ENCODE measurements around the gene SLC6A12. TPM values are rescaled to one million over a fixed set of nuclear protein-coding genes. Genes with fewer than 3 reads are reported as not detected.
"Not testable (repeated sequence)": the region's sequence is repeated elsewhere in the genome, so short reads cannot be mapped to it uniquely, and the experiment has no call there.

The SLC6A12 gene
- total RNA-seq, 1 donor from 2014 or later, result not detected

- not testable (repeated sequence) for H3K27ac ChIP-seq (ENCODE audit: low read depth, low read length); H3K9me3 ChIP-seq (ENCODE audit: control insufficient read depth in 3 of 3, low read length in 3 of 3); H3K36me3 ChIP-seq (ENCODE audit: control insufficient read depth in 3 of 3, insufficient read depth in 3 of 3, low read length in 3 of 3)
- Histone ChIP-seq H3K4me1 (ENCODE audit: control insufficient read depth in 3 of 3, insufficient read depth in 3 of 3, low read length in 3 of 3) (peaks cover 3 to 23% (median 20%) of the 10 kb centered on the region in 3 donors), H3K9ac (ENCODE audit: low read depth in 1 of 3, low read length in 3 of 3) (peak overlapping the region in 1 of 3 donors; percentile 79), H3K4me3 (ENCODE audit: low read length in 3 of 3) (peak overlapping the region in 2 of 3 donors; percentile 45 to 73), H3K27me3 (ENCODE audit: control insufficient read depth in 3 of 3, insufficient read depth in 3 of 3, low read length in 3 of 3) (peaks cover 4 to 21% (median 19%) of the 10 kb centered on the region in 3 donors)
Measured at GRCh38 chr12:187986-188909, 25.7 kb downstream of the SLC6A12 start.

- H3K4me3 ChIP-seq (ENCODE audit: low read length in 3 of 3), result no peak overlapping the region
- H3K4me1 ChIP-seq (ENCODE audit: control insufficient read depth in 3 of 3, insufficient read depth in 3 of 3, low read length in 3 of 3), result peaks cover 3 to 32% (median 30%) of the 10 kb centered on the region in 3 donors
- peaks cover 3 to 16% (median 11%) of the 10 kb centered on the region in 3 donors for H3K27me3 ChIP-seq (ENCODE audit: control insufficient read depth in 3 of 3, insufficient read depth in 3 of 3, low read length in 3 of 3)
- no peaks in the 10 kb centered on the region for H3K36me3 ChIP-seq (ENCODE audit: control insufficient read depth in 3 of 3, insufficient read depth in 3 of 3, low read length in 3 of 3)
- H3K9me3 ChIP-seq (ENCODE audit: control insufficient read depth in 3 of 3, low read length in 3 of 3), result no peaks in the 10 kb centered on the region
- H3K27ac ChIP-seq (ENCODE audit: low read depth, low read length), result no peak overlapping the region
- H3K9ac ChIP-seq (ENCODE audit: low read depth in 1 of 3, low read length in 3 of 3), result peak overlapping the region in 1 of 3 donors; percentile 40
Measured at GRCh38 chr12:186006-186625, 27.8 kb downstream of the SLC6A12 start.

GRCh38 chr12:185576-185955 is 28.4 kb downstream of the SLC6A12 start:
- no peaks in the 10 kb centered on the region for H3K9me3 ChIP-seq (ENCODE audit: control insufficient read depth in 3 of 3, low read length in 3 of 3)
- no peaks in the 10 kb centered on the region for H3K36me3 ChIP-seq (ENCODE audit: control insufficient read depth in 3 of 3, insufficient read depth in 3 of 3, low read length in 3 of 3)
- H3K9ac ChIP-seq (ENCODE audit: low read depth in 1 of 3, low read length in 3 of 3), result peak overlapping the region in 1 of 3 donors; percentile 40
- no peak overlapping the region for H3K4me3 ChIP-seq (ENCODE audit: low read length in 3 of 3)
- H3K27ac ChIP-seq (ENCODE audit: low read depth, low read length), result no peak overlapping the region
- H3K4me1 ChIP-seq (ENCODE audit: control insufficient read depth in 3 of 3, insufficient read depth in 3 of 3, low read length in 3 of 3), result peaks cover 3 to 33% (median 32%) of the 10 kb centered on the region in 3 donors
- peaks cover 0 to 10% (median 6%) of the 10 kb centered on the region in 3 donors for H3K27me3 ChIP-seq (ENCODE audit: control insufficient read depth in 3 of 3, insufficient read depth in 3 of 3, low read length in 3 of 3)

- no peaks in the 10 kb centered on the region for H3K36me3 ChIP-seq (ENCODE audit: control insufficient read depth in 3 of 3, insufficient read depth in 3 of 3, low read length in 3 of 3)
- peak overlapping the region in 1 of 3 donors; percentile 33 for H3K9ac ChIP-seq (ENCODE audit: low read depth in 1 of 3, low read length in 3 of 3)
- peaks cover 0 to 6% (median 2%) of the 10 kb centered on the region in 3 donors for H3K27me3 ChIP-seq (ENCODE audit: control insufficient read depth in 3 of 3, insufficient read depth in 3 of 3, low read length in 3 of 3)
- H3K9me3 ChIP-seq (ENCODE audit: control insufficient read depth in 3 of 3, low read length in 3 of 3), result no peaks in the 10 kb centered on the region
- peaks cover 3 to 37% (median 35%) of the 10 kb centered on the region in 3 donors for H3K4me1 ChIP-seq (ENCODE audit: control insufficient read depth in 3 of 3, insufficient read depth in 3 of 3, low read length in 3 of 3)
- H3K4me3 ChIP-seq (ENCODE audit: low read length in 3 of 3), result no peak overlapping the region
- no peak overlapping the region for H3K27ac ChIP-seq (ENCODE audit: low read depth, low read length)
Measured at GRCh38 chr12:184811-185575, 29.0 kb downstream of the SLC6A12 start.

- H3K4me3 ChIP-seq (ENCODE audit: low read length in 3 of 3), result no peak overlapping the region
- peaks cover 0 to 7% (median 0%) of the 10 kb centered on the region in 3 donors for H3K27me3 ChIP-seq (ENCODE audit: control insufficient read depth in 3 of 3, insufficient read depth in 3 of 3, low read length in 3 of 3)
- peaks cover 11 to 54% (median 48%) of the 10 kb centered on the region in 3 donors for H3K4me1 ChIP-seq (ENCODE audit: control insufficient read depth in 3 of 3, insufficient read depth in 3 of 3, low read length in 3 of 3)
- no peaks in the 10 kb centered on the region for H3K9me3 ChIP-seq (ENCODE audit: control insufficient read depth in 3 of 3, low read length in 3 of 3)
- no peak overlapping the region for H3K27ac ChIP-seq (ENCODE audit: low read depth, low read length)
- H3K9ac ChIP-seq (ENCODE audit: low read depth in 1 of 3, low read length in 3 of 3), result peak overlapping the region in 1 of 3 donors; percentile 57
- H3K36me3 ChIP-seq (ENCODE audit: control insufficient read depth in 3 of 3, insufficient read depth in 3 of 3, low read length in 3 of 3), result no peaks in the 10 kb centered on the region
Measured at GRCh38 chr12:182381-182892, 31.5 kb downstream of the SLC6A12 start.

- no peaks in the 10 kb centered on the region for H3K36me3 ChIP-seq (ENCODE audit: control insufficient read depth in 3 of 3, insufficient read depth in 3 of 3, low read length in 3 of 3)
- H3K4me3 ChIP-seq (ENCODE audit: low read length in 3 of 3), result peak overlapping the region in 1 of 3 donors; percentile 35
- H3K4me1 ChIP-seq (ENCODE audit: control insufficient read depth in 3 of 3, insufficient read depth in 3 of 3, low read length in 3 of 3), result peaks cover 13 to 59% (median 53%) of the 10 kb centered on the region in 3 donors
- H3K9ac ChIP-seq (ENCODE audit: low read depth in 1 of 3, low read length in 3 of 3), result peak overlapping the region in 1 of 3 donors; percentile 57
- H3K27ac ChIP-seq (ENCODE audit: low read depth, low read length), result no peak overlapping the region
- peaks cover 0 to 7% (median 0%) of the 10 kb centered on the region in 3 donors for H3K27me3 ChIP-seq (ENCODE audit: control insufficient read depth in 3 of 3, insufficient read depth in 3 of 3, low read length in 3 of 3)
- no peaks in the 10 kb centered on the region for H3K9me3 ChIP-seq (ENCODE audit: control insufficient read depth in 3 of 3, low read length in 3 of 3)
Measured at GRCh38 chr12:181921-182320, 32.0 kb downstream of the SLC6A12 start.

- Histone ChIP-seq H3K4me1 (ENCODE audit: control insufficient read depth in 3 of 3, insufficient read depth in 3 of 3, low read length in 3 of 3) (peaks cover 16 to 67% (median 59%) of the 10 kb centered on the region in 3 donors), H3K27ac (ENCODE audit: low read depth, low read length) (peak overlapping the region; percentile 48)
Measured at GRCh38 chr12:180445-180844, 33.5 kb downstream of the SLC6A12 start.

GRCh38 chr12:179885-180284 is 34.1 kb downstream of the SLC6A12 start:
- H3K9ac ChIP-seq (ENCODE audit: low read depth in 1 of 3, low read length in 3 of 3), result no peak overlapping the region
- H3K4me1 ChIP-seq (ENCODE audit: control insufficient read depth in 3 of 3, insufficient read depth in 3 of 3, low read length in 3 of 3), result peaks cover 19 to 67% (median 60%) of the 10 kb centered on the region in 3 donors
- H3K4me3 ChIP-seq (ENCODE audit: low read length in 3 of 3), result no peak overlapping the region
- no peaks in the 10 kb centered on the region for H3K36me3 ChIP-seq (ENCODE audit: control insufficient read depth in 3 of 3, insufficient read depth in 3 of 3, low read length in 3 of 3)
- no peaks in the 10 kb centered on the region for H3K9me3 ChIP-seq (ENCODE audit: control insufficient read depth in 3 of 3, low read length in 3 of 3)
- H3K27me3 ChIP-seq (ENCODE audit: control insufficient read depth in 3 of 3, insufficient read depth in 3 of 3, low read length in 3 of 3), result peaks cover 0 to 7% (median 0%) of the 10 kb centered on the region in 3 donors
- H3K27ac ChIP-seq (ENCODE audit: low read depth, low read length), result peak overlapping the region; percentile 48

More at GRCh38 chr12:180445-180844, 33.5 kb downstream of the SLC6A12 start:
- H3K27me3 ChIP-seq (ENCODE audit: control insufficient read depth in 3 of 3, insufficient read depth in 3 of 3, low read length in 3 of 3), result peaks cover 0 to 7% (median 0%) of the 10 kb centered on the region in 3 donors
- H3K4me3 ChIP-seq (ENCODE audit: low read length in 3 of 3), result peak overlapping the region in 1 of 3 donors; percentile 22
- no peaks in the 10 kb centered on the region for H3K36me3 ChIP-seq (ENCODE audit: control insufficient read depth in 3 of 3, insufficient read depth in 3 of 3, low read length in 3 of 3)
- H3K9ac ChIP-seq (ENCODE audit: low read depth in 1 of 3, low read length in 3 of 3), result peak overlapping the region in 1 of 3 donors; percentile 8
- no peaks in the 10 kb centered on the region for H3K9me3 ChIP-seq (ENCODE audit: control insufficient read depth in 3 of 3, low read length in 3 of 3)

GRCh38 chr12:179131-179884 is 34.6 kb downstream of the SLC6A12 start:
- Histone ChIP-seq H3K4me3 (ENCODE audit: low read length in 3 of 3) (peak overlapping the region in 1 of 3 donors; percentile 29), H3K9ac (ENCODE audit: low read depth in 1 of 3, low read length in 3 of 3) (peak overlapping the region in 1 of 3 donors; percentile 16), H3K9me3 (ENCODE audit: control insufficient read depth in 3 of 3, low read length in 3 of 3) (no peaks in the 10 kb centered on the region), H3K27me3 (ENCODE audit: control insufficient read depth in 3 of 3, insufficient read depth in 3 of 3, low read length in 3 of 3) (peaks cover under 1 to 7% (median under 1%) of the 10 kb centered on the region in 3 donors), H3K27ac (ENCODE audit: low read depth, low read length) (peak overlapping the region; percentile 48), H3K4me1 (ENCODE audit: control insufficient read depth in 3 of 3, insufficient read depth in 3 of 3, low read length in 3 of 3) (peaks cover 20 to 67% (median 63%) of the 10 kb centered on the region in 3 donors), H3K36me3 (ENCODE audit: control insufficient read depth in 3 of 3, insufficient read depth in 3 of 3, low read length in 3 of 3) (no peaks in the 10 kb centered on the region)

Measured in skeletal muscle tissue (tissue), 4 donors.